A673 (cell line): ENCODE measurements around the gene GALNT4. TPM values are rescaled to one million over a fixed set of nuclear protein-coding genes. Genes with fewer than 3 reads are reported as not detected.

ENCODE experiments used
- BruUV-seq: library from RNA; stranded (reverse); fragments of 400-500 nt; replicated peaks from 2 replicates; lab custom pipeline; 2021; lab: Mats Ljungman, UMichigan
- CTCF ChIA-PET: fragments of 300-600 bp; sonication (Branson Sonifier 250); formaldehyde crosslinking; loops from one replicate; lab custom pipeline; 2022; ENCODE audit warnings: antibody characterized with exemption; lab: Charles Lee
- POLR2A ChIA-PET: fragments of 300-600 bp; sonication (Branson Sonifier 250); formaldehyde crosslinking; loops from one replicate; lab custom pipeline; 2022; ENCODE audit warnings: antibody characterized with exemption; ENCODE audit not compliant: low non-redundant PET; lab: Charles Lee
- DNase-seq: peaks from one replicate; pipeline ENCODE4 v3.0.0-alpha.2; 2015; ENCODE audit warnings: low spot score
- H3K27ac ChIP-seq: fragments of 200-600 bp; sonication (generic); 2 replicates; pipeline ENCODE4 v1.5.1; 2016; ENCODE audit warnings: mixed run types, low read depth, mild to moderate bottlenecking, mixed read lengths, antibody characterized with exemption, low read length; ENCODE audit not compliant: poor library complexity, severe bottlenecking
- H3K27me3 ChIP-seq: fragments of 200-600 bp; sonication (generic); replicated peaks from 2 replicates; pipeline ENCODE4 v1.6.1; 2017; ENCODE audit warnings: mixed run types, low read depth, mild to moderate bottlenecking, mixed read lengths, antibody characterized with exemption, low read length; ENCODE audit not compliant: insufficient read depth, poor library complexity
- H3K36me3 ChIP-seq: fragments of 200-600 bp; sonication (generic); 2 replicates; pipeline ENCODE4 v1.6.1; 2016; ENCODE audit warnings: mixed run types, mild to moderate bottlenecking, mixed read lengths, antibody characterized with exemption, low read length; ENCODE audit not compliant: insufficient read depth, poor library complexity, severe bottlenecking
- H3K4me1 ChIP-seq: fragments of 200-600 bp; sonication (generic); 2 replicates; pipeline ENCODE4 v1.6.1; 2017; ENCODE audit warnings: mixed run types, mild to moderate bottlenecking, mixed read lengths, antibody characterized with exemption, low read length; ENCODE audit not compliant: insufficient read depth, poor library complexity, severe bottlenecking
- H3K4me3 ChIP-seq: fragments of 200-600 bp; sonication (generic); 2 replicates; pipeline ENCODE4 v1.5.1; 2016; ENCODE audit warnings: low read depth, mixed run types, mild to moderate bottlenecking, mixed read lengths, low read length; ENCODE audit not compliant: poor library complexity, severe bottlenecking
- H3K9me3 ChIP-seq: fragments of 200-600 bp; sonication (generic); 2 replicates; pipeline ENCODE4 v1.6.1; 2016; ENCODE audit warnings: mixed run types, low read depth, mild to moderate bottlenecking, mixed read lengths, antibody characterized with exemption, low read length; ENCODE audit not compliant: poor library complexity, severe bottlenecking
- CTCF ChIP-seq: fragments of 300-800, 200-600 bp; sonication (generic); conservative IDR thresholded peaks from 2 replicates; pipeline ENCODE4 v1.5.1; 2017; ENCODE audit warnings: low read depth, mild to moderate bottlenecking, antibody characterized with exemption, low read length, moderate library complexity, mixed read lengths
- EZH2 ChIP-seq: fragments of 200-600 bp; sonication (generic); IDR thresholded peaks from 2 replicates; pipeline ENCODE4 v1.6.1; 2017; ENCODE audit warnings: borderline replicate concordance, low read depth, mild to moderate bottlenecking, mixed read lengths, antibody characterized with exemption, low read length; ENCODE audit not compliant: poor library complexity, severe bottlenecking
- intact Hi-C: fragments of 100-400 bp; cut with micrococcal nuclease; formaldehyde crosslinking; loops from one replicate; pipeline ENCODE4 v1.10.0; 2022; ENCODE audit not compliant: unreplicated experiment
- total RNA-seq: library from RNA; stranded (reverse); gene quantifications from 2 replicates; pipeline ENCODE4 v1.2.3, GENCODE V29; 2021

The GALNT4 gene
- total RNA-seq, 1 experiment from 2014 or later, result 14.3 TPM

- POLR2A ChIA-PET, result no interaction called here
- peaks cover 32% of the 10 kb centered on the region for H3K4me1 ChIP-seq
- H3K4me3 ChIP-seq, result peak overlapping the region; percentile 82
- DNase-seq, result no peak
- H3K9me3 ChIP-seq, result no peaks in the 10 kb centered on the region
- peaks cover 18% of the 10 kb centered on the region for H3K36me3 ChIP-seq
- no peaks in the 10 kb centered on the region for H3K27me3 ChIP-seq
- TF ChIP-seq EZH2 (no peak), CTCF (no peak)
- H3K27ac ChIP-seq, result peak overlapping the region; percentile 86
- CTCF ChIA-PET, result no interaction called here
- no TSS peak for BruUV-seq
- intact Hi-C loops, result loop anchor here (5.0 to 10.0 kb wide), 3 partner anchors 249 to 889 kb away; no protein-coding TSS in a partner anchor
Observed at GRCh38 chr12:89523393-89523792, 1.2 kb downstream of the GALNT4 start.

GRCh38 chr12:89521364-89522223, 3.0 kb downstream of the GALNT4 start:
- ChIA-PET CTCF (no interaction called here), POLR2A (no interaction called here)
- Histone ChIP-seq H3K36me3 (peaks cover 18% of the 10 kb centered on the region), H3K4me1 (peaks cover 32% of the 10 kb centered on the region), H3K27me3 (no peaks in the 10 kb centered on the region), H3K4me3 (peak overlapping the region; percentile 82), H3K27ac (peak overlapping the region; percentile 62), H3K9me3 (no peaks in the 10 kb centered on the region)
- BruUV-seq, result no TSS peak
- TF ChIP-seq CTCF, result no peak
- no peak for TF ChIP-seq EZH2
- DNase-seq, result no peak
- intact Hi-C loops, result loop anchor here (5.0 to 10.0 kb wide), 3 partner anchors 247 to 887 kb away; no protein-coding TSS in a partner anchor

GRCh38 chr12:89517720-89518119, 6.9 kb downstream of the GALNT4 start:
- Histone ChIP-seq H3K4me1 (peaks cover 46% of the 10 kb centered on the region), H3K9me3 (no peaks in the 10 kb centered on the region), H3K27ac (no peak overlapping the region), H3K36me3 (peaks cover 8% of the 10 kb centered on the region), H3K4me3 (no peak overlapping the region), H3K27me3 (no peaks in the 10 kb centered on the region)
- ChIA-PET CTCF (no interaction called here), POLR2A (interaction anchor here (0.7 kb wide), 1 partner anchor 43 kb away, joined by 7 read pairs; no protein-coding TSS in a partner anchor)
- no peak for TF ChIP-seq CTCF
- TF ChIP-seq EZH2, result no peak
- intact Hi-C loops, result no loop called here
- BruUV-seq, result no TSS peak
- no peak for DNase-seq
